Measurements from ENCODE around the gene SNX2.

The SNX2 gene

DNA sequence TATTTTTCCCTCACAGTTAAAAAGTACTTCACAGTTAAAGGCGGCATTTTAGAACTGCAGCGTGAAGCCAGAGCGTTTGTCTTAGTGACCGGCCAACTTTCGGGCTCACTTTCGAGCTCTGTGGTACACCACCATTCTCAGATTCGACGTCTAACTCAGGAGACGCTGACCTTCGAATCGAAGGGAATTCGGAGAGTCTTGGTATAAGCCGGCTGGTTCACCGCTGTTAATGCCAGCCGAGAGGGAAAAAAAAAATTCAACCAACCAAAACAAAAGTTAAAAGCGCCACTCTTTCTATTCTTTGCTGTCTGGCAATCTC, 70.0 kb downstream of the SNX2 start:
- Histone ChIP-seq H3K4me1 (ENCODE audit: control insufficient read depth in 1 of 2, insufficient read depth in 2 of 2, low read length in 2 of 2) (peaks cover 11% of the 10 kb centered on the region in 2 experiments), H3K18ac (ENCODE audit: low read length) (peak overlapping the region; percentile 88), H3K23ac (ENCODE audit: low read length) (no peak overlapping the region), H3K4me3 (ENCODE audit: low read depth, low read length) (peak overlapping the region; percentile 97), H2AFZ (ENCODE audit: insufficient read depth, low read length, poor library complexity) (peak overlapping the region; percentile 92), H2BK5ac (ENCODE audit: low read depth, low read length, poor library complexity) (peak overlapping the region; percentile 88), H2BK12ac (ENCODE audit: low read length) (peak overlapping the region; percentile 82), H3K79me1 (ENCODE audit: low read length) (peaks cover 27% of the 10 kb centered on the region), H3K14ac (ENCODE audit: low read length) (peak overlapping the region; percentile 79), H2AK5ac (ENCODE audit: low read length) (peak overlapping the region; percentile 50), H3K79me2 (ENCODE audit: control insufficient read depth, insufficient read depth, low read length, poor library complexity) (peaks cover 9% of the 10 kb centered on the region), H4K91ac (ENCODE audit: low read depth, low read length) (peak overlapping the region; percentile 99), H2BK120ac (ENCODE audit: insufficient read depth, low read length, poor library complexity) (peak overlapping the region; percentile 94), H4K12ac (ENCODE audit: low read depth, low read length) (peak overlapping the region; percentile 89), H3K9ac (ENCODE audit: low read length) (peak overlapping the region; percentile 30), H3K4ac (ENCODE audit: low read depth, low read length) (peak overlapping the region; percentile 81), H3K27ac (ENCODE audit: low read depth, low read length) (peak overlapping the region; percentile 98), H4K8ac (ENCODE audit: low read depth, low read length) (peak overlapping the region; percentile 92), H3K36me3 (ENCODE audit: control insufficient read depth in 1 of 2, insufficient read depth in 2 of 2, low read length in 2 of 2) (peaks cover 0 to under 1% of the 10 kb centered on the region in 2 experiments), H3K9me3 (ENCODE audit: insufficient read depth, low read depth, low read length) (no peaks in the 10 kb centered on the region), H3K4me2 (ENCODE audit: low read length) (peak overlapping the region; percentile 68), H3K27me3 (ENCODE audit: insufficient read depth, low read length) (no peaks in the 10 kb centered on the region)
- no CpG with 5 or more reads among the region's 16 CpGs for WGBS (ENCODE audit: extremely low coverage, insufficient coverage, insufficient read length)
- DNase-seq: no peak

DNA sequence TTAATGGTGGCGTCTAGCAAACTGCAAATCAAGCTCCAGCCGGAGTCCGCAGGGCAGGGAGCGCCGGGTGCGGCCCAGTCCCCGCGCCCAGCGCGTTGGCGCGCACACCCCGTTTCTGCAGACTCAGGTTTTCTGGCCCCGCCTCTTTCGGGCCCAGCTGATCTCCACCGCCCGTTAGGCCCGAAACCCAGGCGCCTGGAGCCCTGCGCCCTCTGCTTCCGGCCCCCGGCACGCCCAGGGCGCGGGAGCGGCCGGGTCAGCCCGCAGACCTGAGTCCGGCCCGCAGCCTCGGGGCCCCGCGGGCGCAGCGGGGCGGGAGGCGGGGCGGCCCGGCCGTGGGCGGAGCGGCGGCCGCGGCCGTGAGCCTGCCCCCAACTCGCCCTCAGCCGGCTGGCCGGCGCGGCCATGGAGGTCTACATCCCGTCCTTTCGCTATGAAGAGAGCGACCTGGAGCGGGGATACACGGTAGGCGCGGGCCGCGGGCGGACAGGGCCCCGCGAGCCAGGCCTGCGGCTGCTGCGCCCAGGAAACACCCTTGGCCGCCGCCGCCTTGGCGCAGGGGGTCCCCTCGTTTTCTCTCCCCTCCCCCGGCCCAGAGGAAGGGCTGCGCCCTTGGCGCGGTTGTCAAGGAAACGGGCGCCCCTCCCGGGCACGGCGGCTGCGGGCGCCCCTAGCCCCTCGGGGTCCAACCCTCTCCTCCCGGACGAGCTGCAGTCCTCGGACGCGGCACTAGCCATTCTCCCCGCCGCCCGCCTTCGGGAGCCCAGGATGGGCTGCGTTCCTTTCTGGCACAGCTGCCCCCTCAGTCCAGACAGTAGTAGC, 70.6 kb downstream of the SNX2 start, which contains the start of gene SNX24:
Gene SNX24, plus strand, starts transcription at position 385 of the 822 bp plus-strand sequence. Its CDS starts 21 bp downstream, at position 406.
- no peaks in the 10 kb centered on the region for H3K27me3 ChIP-seq (ENCODE audit: insufficient read depth, low read length)
- H3K23ac ChIP-seq (ENCODE audit: low read length): no peak within 1 kb of the TSS
- peaks cover 11 to 15% of the 10 kb centered on the region in 2 experiments for H3K4me1 ChIP-seq (ENCODE audit: control insufficient read depth in 1 of 2, insufficient read depth in 2 of 2, low read length in 2 of 2)
- peak within 1 kb of the TSS; percentile 98 for H2BK120ac ChIP-seq (ENCODE audit: insufficient read depth, low read length, poor library complexity)
- peaks cover 31% of the 10 kb centered on the region for H3K79me1 ChIP-seq (ENCODE audit: low read length)
- peak within 1 kb of the TSS; percentile 97 for H3K4me3 ChIP-seq (ENCODE audit: low read depth, low read length)
- peak within 1 kb of the TSS; percentile 92 for H4K8ac ChIP-seq (ENCODE audit: low read depth, low read length)
- WGBS (ENCODE audit: extremely low coverage, insufficient coverage, insufficient read length): no CpG with 5 or more reads among the region's 92 CpGs
- H3K9ac ChIP-seq (ENCODE audit: low read length): peak within 1 kb of the TSS; percentile 88
- H3K14ac ChIP-seq (ENCODE audit: low read length): peak within 1 kb of the TSS; percentile 79
- H3K4me2 ChIP-seq (ENCODE audit: low read length): peak within 1 kb of the TSS; percentile 68
- H3K27ac ChIP-seq (ENCODE audit: low read depth, low read length): peak within 1 kb of the TSS; percentile 98
- peak within 1 kb of the TSS; percentile 92 for H2AFZ ChIP-seq (ENCODE audit: insufficient read depth, low read length, poor library complexity)
- H3K9me3 ChIP-seq (ENCODE audit: insufficient read depth, low read depth, low read length): no peaks in the 10 kb centered on the region
- peak within 1 kb of the TSS; percentile 99 for H4K91ac ChIP-seq (ENCODE audit: low read depth, low read length)
- no peaks in the 10 kb centered on the region for H3K36me3 ChIP-seq (ENCODE audit: control insufficient read depth in 1 of 2, insufficient read depth in 2 of 2, low read length in 2 of 2)
- peaks cover 9% of the 10 kb centered on the region for H3K79me2 ChIP-seq (ENCODE audit: control insufficient read depth, insufficient read depth, low read length, poor library complexity)
- peak within 1 kb of the TSS; percentile 95 for H2BK5ac ChIP-seq (ENCODE audit: low read depth, low read length, poor library complexity)
- H2AK5ac ChIP-seq (ENCODE audit: low read length): peak within 1 kb of the TSS; percentile 50
- DNase-seq: peak; percentile 94 to 97
- peak within 1 kb of the TSS; percentile 97 for H3K18ac ChIP-seq (ENCODE audit: low read length)
- H3K4ac ChIP-seq (ENCODE audit: low read depth, low read length): peak within 1 kb of the TSS; percentile 81
- H2BK12ac ChIP-seq (ENCODE audit: low read length): peak within 1 kb of the TSS; percentile 89
- H4K12ac ChIP-seq (ENCODE audit: low read depth, low read length): peak within 1 kb of the TSS; percentile 89

DNA sequence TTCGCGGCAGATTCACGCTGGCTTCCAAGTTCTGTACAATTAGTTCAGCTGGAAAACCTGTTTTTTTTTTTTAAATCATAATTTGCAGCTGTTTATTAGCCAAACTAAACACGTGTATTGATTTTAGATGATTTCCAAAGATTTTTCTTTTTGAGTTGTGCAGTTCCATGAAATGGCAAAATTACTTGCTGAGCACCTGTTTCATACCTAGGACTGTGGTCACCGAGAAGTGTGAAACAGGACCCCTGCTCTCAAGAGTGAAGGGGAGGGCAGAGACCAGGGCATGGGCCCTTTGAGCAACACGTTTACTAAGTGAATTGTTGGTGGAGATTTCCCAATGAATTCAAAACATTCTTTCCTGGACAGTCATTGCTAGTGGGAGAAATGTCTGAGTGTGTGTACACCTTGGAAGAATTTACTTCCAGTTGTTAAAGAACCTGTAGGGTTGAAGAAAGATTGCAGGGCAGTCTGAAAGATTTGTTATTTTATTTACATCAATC, 71.2 kb downstream of the SNX2 start:
- H3K4ac ChIP-seq (ENCODE audit: low read depth, low read length): peak overlapping the region; percentile 35
- peak overlapping the region; percentile 90 for H4K8ac ChIP-seq (ENCODE audit: low read depth, low read length)
- H3K9me3 ChIP-seq (ENCODE audit: insufficient read depth, low read depth, low read length): no peaks in the 10 kb centered on the region
- H3K9ac ChIP-seq (ENCODE audit: low read length): peak overlapping the region; percentile 88
- peaks cover 34% of the 10 kb centered on the region for H3K79me1 ChIP-seq (ENCODE audit: low read length)
- peak overlapping the region; percentile 98 for H3K27ac ChIP-seq (ENCODE audit: low read depth, low read length)
- WGBS (ENCODE audit: extremely low coverage, insufficient coverage, insufficient read length): no CpG with 5 or more reads among the region's 6 CpGs
- peak overlapping the region; percentile 99 for H4K91ac ChIP-seq (ENCODE audit: low read depth, low read length)
- peaks cover 11 to 15% of the 10 kb centered on the region in 2 experiments for H3K4me1 ChIP-seq (ENCODE audit: control insufficient read depth in 1 of 2, insufficient read depth in 2 of 2, low read length in 2 of 2)
- no peak overlapping the region for H2BK12ac ChIP-seq (ENCODE audit: low read length)
- H2BK5ac ChIP-seq (ENCODE audit: low read depth, low read length, poor library complexity): peak overlapping the region; percentile 95
- H2BK120ac ChIP-seq (ENCODE audit: insufficient read depth, low read length, poor library complexity): peak overlapping the region; percentile 98
- H3K36me3 ChIP-seq (ENCODE audit: control insufficient read depth in 1 of 2, insufficient read depth in 2 of 2, low read length in 2 of 2): no peaks in the 10 kb centered on the region
- peak overlapping the region; percentile 97 for H3K18ac ChIP-seq (ENCODE audit: low read length)
- H3K79me2 ChIP-seq (ENCODE audit: control insufficient read depth, insufficient read depth, low read length, poor library complexity): peaks cover 9% of the 10 kb centered on the region
- peak overlapping the region; percentile 76 for H3K14ac ChIP-seq (ENCODE audit: low read length)
- H2AK5ac ChIP-seq (ENCODE audit: low read length): peak overlapping the region; percentile 18
- no peaks in the 10 kb centered on the region for H3K27me3 ChIP-seq (ENCODE audit: insufficient read depth, low read length)
- H4K12ac ChIP-seq (ENCODE audit: low read depth, low read length): no peak overlapping the region
- H2AFZ ChIP-seq (ENCODE audit: insufficient read depth, low read length, poor library complexity): peak overlapping the region; percentile 92
- H3K4me2 ChIP-seq (ENCODE audit: low read length): peak overlapping the region; percentile 68
- H3K4me3 ChIP-seq (ENCODE audit: low read depth, low read length): peak overlapping the region; percentile 97
- no peak overlapping the region for H3K23ac ChIP-seq (ENCODE audit: low read length)
- peak; percentile 69 to 97 for DNase-seq

DNA sequence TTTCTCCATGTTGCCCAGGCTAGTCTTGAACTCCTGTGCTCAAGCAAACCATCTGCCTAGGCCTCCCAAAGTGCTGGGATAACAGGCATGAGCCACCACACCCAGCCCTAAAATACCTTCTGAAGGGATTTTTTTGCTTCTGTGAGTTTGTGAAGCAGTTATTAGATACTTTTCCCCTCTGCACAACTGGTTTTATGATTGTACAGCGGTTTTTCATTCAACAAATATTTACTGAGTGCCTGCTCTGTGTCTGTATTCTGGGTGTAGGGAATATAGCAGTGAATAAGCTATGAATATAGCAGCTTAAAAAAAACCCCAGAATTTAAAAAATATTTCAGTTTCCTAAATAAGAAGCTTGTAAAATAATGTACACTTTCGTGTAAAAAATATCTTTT, 72.8 kb downstream of the SNX2 start:
- Histone ChIP-seq H4K91ac (ENCODE audit: low read depth, low read length) (peak overlapping the region; percentile 18), H4K8ac (ENCODE audit: low read depth, low read length) (no peak overlapping the region), H3K9ac (ENCODE audit: low read length) (no peak overlapping the region), H3K79me1 (ENCODE audit: low read length) (peaks cover 34% of the 10 kb centered on the region), H2BK120ac (ENCODE audit: insufficient read depth, low read length, poor library complexity) (peak overlapping the region; percentile 24), H3K4me2 (ENCODE audit: low read length) (no peak overlapping the region), H3K4ac (ENCODE audit: low read depth, low read length) (peak overlapping the region; percentile 94), H3K9me3 (ENCODE audit: insufficient read depth, low read depth, low read length) (no peaks in the 10 kb centered on the region), H3K27ac (ENCODE audit: low read depth, low read length) (peak overlapping the region; percentile 52), H3K4me1 (ENCODE audit: control insufficient read depth in 1 of 2, insufficient read depth in 2 of 2, low read length in 2 of 2) (peaks cover 11 to 16% of the 10 kb centered on the region in 2 experiments), H2BK12ac (ENCODE audit: low read length) (peak overlapping the region; percentile 53), H2BK5ac (ENCODE audit: low read depth, low read length, poor library complexity) (peak overlapping the region; percentile 27), H3K36me3 (ENCODE audit: control insufficient read depth in 1 of 2, insufficient read depth in 2 of 2, low read length in 2 of 2) (no peaks in the 10 kb centered on the region), H3K4me3 (ENCODE audit: low read depth, low read length) (no peak overlapping the region), H3K27me3 (ENCODE audit: insufficient read depth, low read length) (no peaks in the 10 kb centered on the region), H3K79me2 (ENCODE audit: control insufficient read depth, insufficient read depth, low read length, poor library complexity) (peaks cover 12% of the 10 kb centered on the region), H4K12ac (ENCODE audit: low read depth, low read length) (no peak overlapping the region), H2AK5ac (ENCODE audit: low read length) (no peak overlapping the region), H2AFZ (ENCODE audit: insufficient read depth, low read length, poor library complexity) (no peak overlapping the region), H3K23ac (ENCODE audit: low read length) (no peak overlapping the region), H3K18ac (ENCODE audit: low read length) (no peak overlapping the region), H3K14ac (ENCODE audit: low read length) (no peak overlapping the region)
- DNase-seq: peak in 1 of 2 donors; percentile 47
- no CpG with 5 or more reads among the region's 2 CpGs for WGBS (ENCODE audit: extremely low coverage, insufficient coverage, insufficient read length)

Data from trophoblast cell (in vitro differentiated cells and primary cell).